ENCODE results near the gene SPECC1. TPM values are rescaled to one million over a fixed set of nuclear protein-coding genes. Genes with fewer than 3 reads are reported as not detected.
A peak's percentile ranks its signal among the peaks of the same experiment; 100 is the strongest.

The SPECC1 gene
- polyA plus RNA-seq, 3 donors, result 36.0 to 58.4 (median 50.5) TPM

DNA sequence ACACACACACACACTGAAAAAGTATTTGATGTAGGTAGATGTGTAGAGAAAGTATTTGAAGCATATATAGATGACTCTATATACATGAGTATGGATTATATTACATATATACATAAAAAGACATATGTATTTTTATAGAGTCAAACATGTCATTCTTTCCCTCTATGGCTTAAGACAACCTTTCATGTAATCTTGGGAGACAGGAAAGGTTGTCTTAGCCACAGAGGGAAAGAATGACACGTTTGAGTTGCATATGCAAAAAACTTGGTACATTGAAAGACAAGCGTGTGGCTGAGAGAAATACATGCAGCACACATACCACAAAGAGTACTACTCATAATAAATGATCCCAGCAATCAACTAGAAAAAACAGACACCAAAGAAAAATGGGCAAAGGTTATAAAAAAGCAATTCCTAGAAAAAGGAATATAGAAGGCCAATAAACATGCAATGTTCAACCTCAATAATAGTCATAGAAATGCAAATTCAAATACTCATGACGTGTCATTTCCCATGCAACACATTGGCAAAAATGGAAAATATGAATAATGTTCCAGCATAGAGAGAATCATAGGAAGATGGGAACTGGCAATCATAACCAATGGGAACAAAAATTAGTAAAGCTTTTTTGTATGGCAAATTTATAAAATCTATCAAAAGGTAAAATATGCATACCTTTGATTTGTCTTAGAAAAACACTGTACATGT lies 69.0 kb downstream of the SPECC1 start:
- H3K36me3 Mint-ChIP-seq, result peaks cover 22 to 45% of the 10 kb centered on the region in 2 donors
- peaks cover 98% of the 10 kb centered on the region for H3K79me2 ChIP-seq (ENCODE audit: insufficient read depth, low read length)
- no CpG with 5 or more reads among the region's 3 CpGs for WGBS (ENCODE audit: insufficient coverage)
- peaks cover 13 to 37% of the 10 kb centered on the region in 2 donors for H3K36me3 ChIP-seq (replicated peaks in 1 of 2; ENCODE audit: control insufficient read depth in 1 of 2, insufficient read depth in 2 of 2, low read length in 2 of 2)
- peak overlapping the region in 2 of 7 donors; percentile 53 to 93 for H3K27ac Mint-ChIP-seq
- no peak overlapping the region for H3K9ac ChIP-seq (ENCODE audit: insufficient read depth, low read length, poor library complexity, severe bottlenecking)
- H3K4me1 Mint-ChIP-seq, result peaks cover 68% of the 10 kb centered on the region
- H3K4me1 ChIP-seq (ENCODE audit: control insufficient read depth in 1 of 2, insufficient read depth in 2 of 2, low read length in 2 of 2), result peaks cover 35 to 41% of the 10 kb centered on the region in 2 donors
- H3K27me3 ChIP-seq (ENCODE audit: control insufficient read depth in 2 of 2, insufficient read depth in 2 of 2, low read length in 2 of 2), result no peaks in the 10 kb centered on the region
- no peak for DNase-seq
- H3K4me3 ChIP-seq (replicated peaks in 1 of 3; ENCODE audit: low read depth in 2 of 3, low read length in 3 of 3), result no peak overlapping the region
- TF ChIP-seq, protein P1, sequence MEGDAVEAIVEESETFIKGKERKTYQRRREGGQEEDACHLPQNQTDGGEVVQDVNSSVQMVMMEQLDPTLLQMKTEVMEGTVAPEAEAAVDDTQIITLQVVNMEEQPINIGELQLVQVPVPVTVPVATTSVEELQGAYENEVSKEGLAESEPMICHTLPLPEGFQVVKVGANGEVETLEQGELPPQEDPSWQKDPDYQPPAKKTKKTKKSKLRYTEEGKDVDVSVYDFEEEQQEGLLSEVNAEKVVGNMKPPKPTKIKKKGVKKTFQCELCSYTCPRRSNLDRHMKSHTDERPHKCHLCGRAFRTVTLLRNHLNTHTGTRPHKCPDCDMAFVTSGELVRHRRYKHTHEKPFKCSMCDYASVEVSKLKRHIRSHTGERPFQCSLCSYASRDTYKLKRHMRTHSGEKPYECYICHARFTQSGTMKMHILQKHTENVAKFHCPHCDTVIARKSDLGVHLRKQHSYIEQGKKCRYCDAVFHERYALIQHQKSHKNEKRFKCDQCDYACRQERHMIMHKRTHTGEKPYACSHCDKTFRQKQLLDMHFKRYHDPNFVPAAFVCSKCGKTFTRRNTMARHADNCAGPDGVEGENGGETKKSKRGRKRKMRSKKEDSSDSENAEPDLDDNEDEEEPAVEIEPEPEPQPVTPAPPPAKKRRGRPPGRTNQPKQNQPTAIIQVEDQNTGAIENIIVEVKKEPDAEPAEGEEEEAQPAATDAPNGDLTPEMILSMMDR (IDR thresholded peaks at IDR 0.05), result no peak
- no peak overlapping the region for H3K4me3 Mint-ChIP-seq
- H4K20me1 ChIP-seq (ENCODE audit: insufficient read depth, low read length), result peaks cover 74% of the 10 kb centered on the region
- H2AFZ ChIP-seq (ENCODE audit: insufficient read depth, low read depth, low read length, poor library complexity, severe bottlenecking), result no peak overlapping the region
- H3K27me3 Mint-ChIP-seq (ENCODE audit: low read depth in 3 of 3), result no peaks in the 10 kb centered on the region
- H3K4me2 ChIP-seq (replicated peaks; ENCODE audit: extremely low read depth, low read length, poor library complexity, severe bottlenecking), result no peak overlapping the region
- H3K27ac ChIP-seq (ENCODE audit: low read depth in 1 of 2, low read length in 2 of 2), result peak overlapping the region in 1 of 2 donors; percentile 77
- intact Hi-C loops (cut with micrococcal nuclease), result no loop called here
- H3K9me3 ChIP-seq (replicated peaks in 1 of 2; ENCODE audit: control insufficient read depth in 1 of 2, insufficient read depth in 1 of 2, low read length in 2 of 2), result no peaks in the 10 kb centered on the region
- no peaks in the 10 kb centered on the region for H3K9me3 Mint-ChIP-seq

DNA sequence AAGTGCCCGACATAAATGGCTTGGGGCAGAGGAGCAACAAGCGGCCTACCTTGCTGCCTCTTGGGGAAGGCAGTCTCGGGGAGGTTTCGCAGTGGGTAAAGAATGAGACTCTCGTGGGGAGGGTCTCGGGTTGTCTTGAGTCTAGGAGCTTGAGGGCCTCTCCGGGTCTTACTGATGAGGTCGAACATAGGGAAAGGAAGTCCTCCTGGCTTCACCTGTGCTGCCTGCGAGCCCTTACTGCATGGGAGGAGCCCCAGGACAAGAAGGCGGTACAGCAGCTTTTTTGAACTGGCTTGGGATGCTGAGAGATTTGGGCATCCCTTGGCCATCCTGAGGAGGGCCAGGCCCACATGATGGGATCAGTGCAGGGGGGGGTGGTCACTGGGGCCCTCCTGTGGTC lies 71.4 kb downstream of the SPECC1 start:
- H3K9ac ChIP-seq (ENCODE audit: insufficient read depth, low read length, poor library complexity, severe bottlenecking), result no peak overlapping the region
- H3K4me1 ChIP-seq (ENCODE audit: control insufficient read depth in 1 of 2, insufficient read depth in 2 of 2, low read length in 2 of 2), result peaks cover 20 to 37% of the 10 kb centered on the region in 2 donors
- WGBS (ENCODE audit: insufficient coverage), result 98% methylated on average over 8 of the region's 10 CpGs
- no peak for DNase-seq
- H3K4me2 ChIP-seq (replicated peaks; ENCODE audit: extremely low read depth, low read length, poor library complexity, severe bottlenecking), result no peak overlapping the region
- TF ChIP-seq, protein P1 (IDR thresholded peaks at IDR 0.05), result no peak
- H3K4me3 ChIP-seq (replicated peaks in 1 of 3; ENCODE audit: low read depth in 2 of 3, low read length in 3 of 3), result no peak overlapping the region
- H2AFZ ChIP-seq (ENCODE audit: insufficient read depth, low read depth, low read length, poor library complexity, severe bottlenecking), result no peak overlapping the region
- peaks cover 16 to 47% of the 10 kb centered on the region in 2 donors for H3K36me3 ChIP-seq (replicated peaks in 1 of 2; ENCODE audit: control insufficient read depth in 1 of 2, insufficient read depth in 2 of 2, low read length in 2 of 2)
- Mint-ChIP-seq H3K27ac (peak overlapping the region in 4 of 7 donors; percentile 7 to 52 (median 36)), H3K36me3 (peaks cover 23 to 48% of the 10 kb centered on the region in 2 donors), H3K4me3 (no peak overlapping the region), H3K9me3 (no peaks in the 10 kb centered on the region), H3K4me1 (peaks cover 60% of the 10 kb centered on the region), H3K27me3 (ENCODE audit: low read depth in 3 of 3) (no peaks in the 10 kb centered on the region)
- peaks cover 100% of the 10 kb centered on the region for H3K79me2 ChIP-seq (ENCODE audit: insufficient read depth, low read length)
- no peaks in the 10 kb centered on the region for H3K27me3 ChIP-seq (ENCODE audit: control insufficient read depth in 2 of 2, insufficient read depth in 2 of 2, low read length in 2 of 2)
- no peaks in the 10 kb centered on the region for H3K9me3 ChIP-seq (replicated peaks in 1 of 2; ENCODE audit: control insufficient read depth in 1 of 2, insufficient read depth in 1 of 2, low read length in 2 of 2)
- peak overlapping the region in 1 of 2 donors; percentile 38 for H3K27ac ChIP-seq (ENCODE audit: low read depth in 1 of 2, low read length in 2 of 2)
- peaks cover 95% of the 10 kb centered on the region for H4K20me1 ChIP-seq (ENCODE audit: insufficient read depth, low read length)
- intact Hi-C loops (cut with micrococcal nuclease), result no loop called here
